Measurements from ENCODE around the gene STYK1. TPM values are rescaled to one million over a fixed set of nuclear protein-coding genes. Genes with fewer than 3 reads are reported as not detected.
"Not testable (repeated sequence)": the region's sequence is repeated elsewhere in the genome, so short reads cannot be mapped to it uniquely, and the experiment has no call there.

Gene STYK1
- total and polyA plus RNA-seq, 10 of the 15 experiments (the other 5 are each of a cell fraction or from before 2014, with no cell fraction given) = 0.62 to 1.2 (median 0.82) TPM; not detected in 1

- TF ChIP-seq CBX3 (IDR thresholded peaks at IDR 0.05; ENCODE audit: borderline replicate concordance, low read depth) = no peak
- TF ChIP-seq, protein P1, sequence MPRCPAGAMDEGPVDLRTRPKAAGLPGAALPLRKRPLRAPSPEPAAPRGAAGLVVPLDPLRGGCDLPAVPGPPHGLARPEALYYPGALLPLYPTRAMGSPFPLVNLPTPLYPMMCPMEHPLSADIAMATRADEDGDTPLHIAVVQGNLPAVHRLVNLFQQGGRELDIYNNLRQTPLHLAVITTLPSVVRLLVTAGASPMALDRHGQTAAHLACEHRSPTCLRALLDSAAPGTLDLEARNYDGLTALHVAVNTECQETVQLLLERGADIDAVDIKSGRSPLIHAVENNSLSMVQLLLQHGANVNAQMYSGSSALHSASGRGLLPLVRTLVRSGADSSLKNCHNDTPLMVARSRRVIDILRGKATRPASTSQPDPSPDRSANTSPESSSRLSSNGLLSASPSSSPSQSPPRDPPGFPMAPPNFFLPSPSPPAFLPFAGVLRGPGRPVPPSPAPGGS (IDR thresholded peaks at IDR 0.05; ENCODE audit: borderline replicate concordance, insufficient read depth, low read depth, low read length, poor library complexity, severe bottlenecking) = no peak
Observed at GRCh38 chr12:10652192-10652591, 21.7 kb downstream of the STYK1 start (continued).

- H4K20me1 ChIP-seq (ENCODE audit: control insufficient read depth, insufficient read depth); POLR2A ChIA-PET; H3K4me1 ChIP-seq (ENCODE audit: control insufficient read depth, insufficient read depth, low read length); ATAC-seq; H3K27me3 ChIP-seq (replicated peaks in 1 of 2; ENCODE audit: control insufficient read depth in 2 of 2, insufficient read depth in 2 of 2, low read length in 1 of 2); H3K36me3 ChIP-seq (ENCODE audit: control insufficient read depth in 2 of 2, insufficient read depth in 2 of 2, low read length in 1 of 2); FAIRE-seq; BruUV-seq (replicated peaks); H3K4me3 ChIP-seq; H3K27ac ChIP-seq (ENCODE audit: control insufficient read depth, insufficient read depth); H3K9ac ChIP-seq (ENCODE audit: control insufficient read depth, insufficient read depth, low read length); H3K79me2 ChIP-seq (ENCODE audit: control insufficient read depth, insufficient read depth, low read length); H3K9me3 ChIP-seq (replicated peaks; ENCODE audit: control insufficient read depth, insufficient read depth, low read length); RAD21 ChIA-PET (ENCODE audit: unreplicated experiment); H3K4me2 ChIP-seq (ENCODE audit: control insufficient read depth, insufficient read depth); intact Hi-C loops (cut with micrococcal nuclease; ENCODE audit: unreplicated experiment); DNase-seq (ENCODE audit: low read depth, low spot score); CTCF ChIA-PET; H2AFZ ChIP-seq (ENCODE audit: control insufficient read depth, low read depth, low read length): not testable (repeated sequence)
- in situ Hi-C loops (cut with MboI) = loop anchor here (25.0 kb wide), 1 partner anchor 109 kb away; no protein-coding TSS in a partner anchor
- SMC1A ChIA-PET (ENCODE audit: uncharacterized antibody, unreplicated experiment) = interaction anchor here (1.6 kb wide), 1 partner anchor 28 kb away, joined by 4 read pairs; no protein-coding TSS in a partner anchor
Observed at GRCh38 chr12:10646576-10646975, 27.3 kb downstream of the STYK1 start.

DNA sequence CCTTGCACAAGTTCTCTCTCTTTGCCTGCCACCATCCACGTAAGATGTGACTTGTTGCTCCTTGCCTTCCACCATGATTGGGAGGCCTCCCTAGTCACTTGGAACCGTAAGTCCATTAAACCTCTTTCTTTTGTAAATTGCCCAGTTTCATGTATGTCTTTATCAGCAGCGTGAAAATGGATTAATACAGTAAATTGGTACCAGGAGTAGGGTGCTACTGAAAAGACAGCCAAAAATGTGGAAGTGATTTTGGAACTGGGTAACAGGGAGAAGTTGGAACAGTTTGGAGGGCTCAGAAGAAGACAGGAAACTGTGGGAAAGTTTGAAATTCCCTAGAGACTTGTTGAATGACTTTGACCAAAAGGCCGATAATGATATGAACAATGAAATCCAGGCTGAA, 27.9 kb downstream of the STYK1 start:
- peaks cover 2% of the 10 kb centered on the region; the same call in 2 of the 3 replicates for H3K9me3 ChIP-seq (replicated peaks; ENCODE audit: control insufficient read depth, insufficient read depth, low read length)
- BruUV-seq (replicated peaks) = no TSS peak
- ChIA-PET RAD21 (ENCODE audit: unreplicated experiment) (no interaction called here), POLR2A (no interaction called here), CTCF (no interaction called here), SMC1A (ENCODE audit: uncharacterized antibody, unreplicated experiment) (no interaction called here)
- H3K27ac ChIP-seq (ENCODE audit: control insufficient read depth, insufficient read depth) = no peak overlapping the region
- TF ChIP-seq ATF7 (IDR thresholded peaks at IDR 0.05; ENCODE audit: low read depth) = no peak
- no peak for TF ChIP-seq SKIL (IDR thresholded peaks at IDR 0.05; ENCODE audit: low read depth, poor library complexity, severe bottlenecking)
- no peak for TF ChIP-seq RAD51 (IDR thresholded peaks at IDR 0.05)
- no peak for TF ChIP-seq POU2F2 (IDR thresholded peaks at IDR 0.05; ENCODE audit: borderline replicate concordance, low read depth, low read length)
- no peak for TF ChIP-seq IKZF2 (IDR thresholded peaks at IDR 0.05)
- TF ChIP-seq ZBTB40 (IDR thresholded peaks at IDR 0.05; ENCODE audit: borderline replicate concordance) = no peak
- intact Hi-C loops (cut with micrococcal nuclease; ENCODE audit: unreplicated experiment) = no loop called here
- DNase-seq (ENCODE audit: low read depth, low spot score) (no peak), ATAC-seq (no peak), FAIRE-seq (no peak)
- no peaks in the 10 kb centered on the region; a peak in 1 of 4 replicates for H3K27me3 ChIP-seq (replicated peaks in 1 of 2; ENCODE audit: control insufficient read depth in 2 of 2, insufficient read depth in 2 of 2, low read length in 1 of 2)
- H3K79me2 ChIP-seq (ENCODE audit: control insufficient read depth, insufficient read depth, low read length) = no peaks in the 10 kb centered on the region
- H3K4me3 ChIP-seq = no peak overlapping the region
- no peaks in the 10 kb centered on the region for H3K4me1 ChIP-seq (ENCODE audit: control insufficient read depth, insufficient read depth, low read length)
- no peak overlapping the region for H3K4me2 ChIP-seq (ENCODE audit: control insufficient read depth, insufficient read depth)
- no peaks in the 10 kb centered on the region for H3K36me3 ChIP-seq (ENCODE audit: control insufficient read depth in 2 of 2, insufficient read depth in 2 of 2, low read length in 1 of 2)
- in situ Hi-C loops (cut with MboI) = loop anchor here (25.0 kb wide), 1 partner anchor 109 kb away; no protein-coding TSS in a partner anchor
- no peak overlapping the region for H3K9ac ChIP-seq (ENCODE audit: control insufficient read depth, insufficient read depth, low read length)
- no peak overlapping the region for H2AFZ ChIP-seq (ENCODE audit: control insufficient read depth, low read depth, low read length)
- 22% methylated on average over 4 of the region's 4 CpGs for WGBS (ENCODE audit: insufficient coverage, insufficient replicate concordance, low lambda C conversion rate, missing lambda C conversion rate)
- no peaks in the 10 kb centered on the region for H4K20me1 ChIP-seq (ENCODE audit: control insufficient read depth, insufficient read depth)

Data from GM12878 (cell line).